Amniotic stem cell (primary cell): Measurements from ENCODE around the gene RADIL.
"Not testable (repeated sequence)": the region's sequence is repeated elsewhere in the genome, so short reads cannot be mapped to it uniquely, and the experiment has no call there.

Experiments
- DNase-seq: peaks from one replicate; lab custom pipeline; 2025; lab: John Stamatoyannopoulos, UW

Gene RADIL, protein sequence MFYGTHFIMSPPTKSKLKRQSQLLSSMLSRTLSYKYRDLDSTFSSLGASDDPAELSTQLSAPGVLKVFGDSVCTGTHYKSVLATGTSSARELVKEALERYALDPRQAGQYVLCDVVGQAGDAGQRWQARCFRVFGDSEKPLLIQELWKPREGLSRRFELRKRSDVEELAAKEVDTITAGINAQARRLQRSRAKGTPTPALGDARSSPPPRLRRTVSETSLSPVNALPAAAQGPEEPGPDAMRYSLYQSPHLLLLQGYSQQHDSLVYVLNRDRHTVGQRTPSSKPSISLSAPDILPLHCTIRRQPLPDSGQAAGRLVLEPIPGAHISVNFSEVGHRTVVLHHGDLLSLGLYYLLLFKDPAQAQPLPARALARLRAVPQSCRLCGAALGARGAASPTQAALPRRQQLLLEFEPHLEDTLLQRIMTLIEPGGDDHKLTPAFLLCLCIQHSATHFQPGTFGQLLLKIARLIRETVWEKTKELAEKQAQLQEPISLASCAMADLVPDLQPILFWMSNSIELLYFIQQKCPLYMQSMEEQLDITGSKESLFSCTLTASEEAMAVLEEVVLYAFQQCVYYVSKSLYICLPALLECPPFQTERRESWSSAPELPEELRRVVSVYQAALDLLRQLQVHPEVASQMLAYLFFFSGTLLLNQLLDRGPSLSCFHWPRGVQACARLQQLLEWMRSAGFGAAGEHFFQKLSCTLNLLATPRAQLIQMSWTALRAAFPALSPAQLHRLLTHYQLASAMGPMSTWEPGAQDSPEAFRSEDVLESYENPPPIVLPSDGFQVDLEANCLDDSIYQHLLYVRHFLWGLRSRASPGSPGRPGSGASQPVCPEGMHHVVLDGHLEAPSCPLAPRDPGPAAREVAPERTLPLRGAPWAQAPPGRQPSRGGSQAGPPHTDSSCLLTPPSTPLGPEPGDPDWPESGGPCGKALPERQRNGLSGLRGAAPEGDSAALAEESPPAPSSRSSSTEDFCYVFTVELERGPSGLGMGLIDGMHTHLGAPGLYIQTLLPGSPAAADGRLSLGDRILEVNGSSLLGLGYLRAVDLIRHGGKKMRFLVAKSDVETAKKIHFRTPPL

GRCh38 chr7:4883372-4884144 lies at the start of gene RADIL:
Gene RADIL (minus strand): TSS chr7:4883716. CDS start chr7:4878139, 5,577 bp downstream.
- peak; percentile 68 for DNase-seq

DNA sequence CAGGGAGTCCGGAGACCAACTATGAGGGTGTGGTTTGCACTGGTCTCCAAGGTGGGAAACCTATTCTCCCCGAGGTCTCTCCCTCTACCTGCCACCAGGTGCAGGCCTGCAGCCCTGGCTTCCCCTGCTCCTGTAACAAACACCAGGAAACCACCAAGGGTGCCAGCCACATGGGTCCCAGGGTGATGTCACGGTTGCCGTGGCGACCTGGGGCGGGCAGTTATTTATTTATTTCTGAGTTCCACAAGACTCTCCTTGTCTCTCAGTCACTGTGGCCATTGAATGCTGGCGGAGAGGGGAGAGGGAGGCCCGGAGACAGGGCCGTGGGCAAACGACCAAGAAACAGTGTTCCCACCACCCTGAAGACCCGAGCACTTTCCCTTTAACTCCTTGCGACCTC lies 48.4 kb upstream of the RADIL start:
- DNase-seq, result no peak

- DNase-seq, result no peak
Measured at GRCh38 chr7:4929005-4929404, 45.5 kb upstream of the RADIL start.

- DNase-seq, result no peak
Measured at GRCh38 chr7:4928445-4928844, 44.9 kb upstream of the RADIL start.

- DNase-seq, result no peak
Measured at GRCh38 chr7:4919969-4920766, 36.7 kb upstream of the RADIL start.

DNA sequence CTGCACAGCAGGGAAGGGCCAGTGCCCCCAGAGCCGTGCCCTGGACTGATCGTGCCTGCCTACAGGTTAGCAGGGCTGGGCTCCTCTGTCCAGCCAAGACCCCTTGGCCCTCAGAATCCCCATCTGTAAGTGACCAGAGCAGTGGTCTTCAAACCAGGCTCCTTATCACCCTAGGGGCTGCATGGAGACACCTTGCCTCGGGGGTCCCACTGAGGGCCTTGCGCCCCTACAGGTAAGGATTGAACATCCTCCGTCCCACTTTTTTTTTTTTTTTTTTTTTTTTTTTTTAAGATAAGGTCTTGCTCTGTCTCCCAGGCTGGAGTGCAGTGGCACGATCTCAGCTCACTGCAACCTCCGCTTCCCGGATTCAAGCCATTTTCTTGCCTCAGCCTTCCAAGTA lies 32.6 kb upstream of the RADIL start:
- no peak for DNase-seq

GRCh38 chr7:4911111-4911828 lies 27.8 kb upstream of the RADIL start:
- DNase-seq, result no peak

- DNase-seq, result no peak
Measured at GRCh38 chr7:4906682-4907081, 23.2 kb upstream of the RADIL start.

GRCh38 chr7:4905171-4905570 lies 21.7 kb upstream of the RADIL start:
- DNase-seq, result no peak

GRCh38 chr7:4904346-4904745 lies 20.8 kb upstream of the RADIL start:
- DNase-seq, result no peak

DNA sequence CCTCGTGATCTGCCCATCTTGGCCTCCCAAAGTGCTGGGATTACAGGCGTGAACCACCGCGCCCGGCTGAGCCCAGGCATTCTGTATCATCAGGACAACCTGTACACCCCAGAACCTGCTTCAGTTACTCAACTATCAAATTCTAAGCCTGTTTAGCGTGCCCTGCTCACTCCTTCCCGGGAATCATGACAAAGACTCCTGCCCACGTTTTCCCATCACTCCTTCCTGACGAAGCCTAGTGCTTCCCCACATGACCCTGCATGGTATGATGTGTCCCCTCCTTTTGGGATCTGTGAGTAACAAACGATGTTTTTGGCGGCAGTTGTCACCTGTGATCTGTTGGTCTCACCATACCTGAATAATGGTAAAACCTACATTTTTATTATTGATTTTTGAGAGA lies 12.2 kb upstream of the RADIL start:
- DNase-seq, result no peak

DNA sequence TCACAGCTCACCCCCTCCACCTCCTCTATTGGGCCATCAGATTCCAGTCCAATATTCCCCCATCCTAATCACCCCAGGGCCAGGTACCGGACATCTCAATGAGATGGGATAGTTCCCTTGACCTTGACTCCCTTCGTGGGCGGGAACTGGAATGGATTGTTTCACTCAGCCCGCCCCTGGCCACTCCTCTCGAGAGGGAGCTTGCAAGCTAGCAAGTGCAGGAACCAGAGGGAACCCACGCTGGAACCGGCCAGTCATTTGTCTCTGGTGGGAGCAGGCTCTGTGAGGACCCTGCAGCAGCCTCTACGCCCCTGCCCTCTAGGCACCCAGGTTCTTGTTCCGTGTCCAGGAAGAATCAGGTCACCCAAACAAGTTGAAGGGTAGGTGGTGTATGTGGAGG lies 11.0 kb upstream of the RADIL start:
- DNase-seq, result no peak

DNA sequence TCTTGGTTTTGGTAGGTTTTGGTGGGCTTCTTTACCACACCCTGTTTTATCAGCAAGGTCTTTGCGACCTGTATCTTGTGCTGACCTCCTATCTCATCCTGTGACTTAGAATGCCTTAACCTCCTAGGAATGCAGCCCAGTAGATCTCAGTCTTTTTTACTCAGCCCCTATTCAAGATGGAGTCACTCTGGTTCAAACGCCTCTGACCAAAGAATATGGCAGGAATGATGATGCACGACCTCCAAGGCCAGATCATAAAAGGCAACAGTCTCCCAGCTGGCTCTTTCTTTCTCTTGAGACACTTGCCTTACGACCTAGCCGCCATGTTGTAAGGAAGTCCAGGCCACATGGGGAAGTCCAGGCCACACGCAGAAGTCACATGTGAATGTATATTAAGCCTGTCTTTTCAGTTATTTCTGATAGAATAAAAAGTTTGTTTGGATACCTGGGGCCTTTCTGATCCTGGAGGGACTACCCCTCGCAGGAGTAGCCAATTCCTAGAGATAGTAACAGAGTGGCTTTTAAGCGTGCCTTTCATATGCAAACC lies 10.5 kb upstream of the RADIL start:
- DNase-seq, result no peak

GRCh38 chr7:4893188-4893587 lies 9.7 kb upstream of the RADIL start:
- DNase-seq, result not testable (repeated sequence)

DNA sequence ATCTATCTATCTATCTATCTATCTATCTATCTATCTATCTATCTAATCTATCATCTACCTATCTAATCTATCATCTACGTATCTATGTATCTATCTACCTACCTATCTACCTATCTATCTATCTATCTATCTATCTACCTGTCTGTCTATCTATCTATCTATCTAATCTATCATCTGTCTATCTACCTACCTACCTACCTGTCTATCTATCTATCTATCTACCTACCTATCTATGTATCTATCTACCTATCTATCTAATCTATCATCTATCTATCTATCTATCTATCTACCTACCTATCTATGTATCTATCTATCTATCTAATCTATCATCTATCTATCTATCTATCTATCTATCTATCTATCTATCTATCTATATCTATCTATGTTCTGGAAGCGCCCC lies 8.0 kb upstream of the RADIL start:
- DNase-seq, result not testable (repeated sequence)

DNA sequence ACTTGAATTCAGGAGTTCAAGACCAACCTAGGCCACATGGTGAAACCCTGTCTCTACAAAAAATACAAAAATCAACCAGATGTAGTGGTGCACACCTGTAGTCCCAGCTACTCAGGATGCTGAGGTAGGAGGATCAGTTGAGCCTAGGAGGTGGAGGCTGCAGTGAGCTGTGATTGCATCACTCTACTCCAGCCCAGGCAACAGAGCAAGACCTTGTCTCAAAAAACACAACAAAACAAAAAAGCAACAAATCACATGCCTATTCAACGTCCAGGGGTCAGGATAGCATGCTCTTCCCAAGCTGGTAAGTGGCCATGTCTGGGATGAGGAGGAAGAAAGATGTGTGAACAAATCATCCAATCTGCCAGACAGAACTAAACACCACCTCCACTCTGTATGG lies 6.2 kb upstream of the RADIL start:
- no peak for DNase-seq

GRCh38 chr7:4888161-4888560 lies 4.6 kb upstream of the RADIL start:
- no peak for DNase-seq

DNA sequence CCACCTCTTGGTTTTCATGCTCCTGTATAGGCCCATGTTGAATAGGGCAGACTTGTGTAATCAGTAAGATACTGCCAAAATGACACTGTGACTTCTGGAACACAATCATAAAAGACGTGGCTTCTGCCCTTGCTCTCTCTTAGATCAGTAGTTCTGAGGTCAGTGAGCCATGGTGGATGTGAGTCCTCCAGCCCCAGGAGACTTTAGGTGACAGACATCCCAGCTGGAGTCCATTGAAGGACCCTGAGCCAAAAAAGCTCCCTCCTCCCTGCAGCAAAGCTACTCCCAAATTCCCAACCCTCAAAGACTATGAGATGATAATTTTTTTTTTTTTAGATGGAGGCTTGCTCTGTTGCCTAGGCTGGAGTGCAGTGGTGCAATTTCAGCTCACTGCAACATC lies 3.2 kb upstream of the RADIL start:
- no peak for DNase-seq

DNA sequence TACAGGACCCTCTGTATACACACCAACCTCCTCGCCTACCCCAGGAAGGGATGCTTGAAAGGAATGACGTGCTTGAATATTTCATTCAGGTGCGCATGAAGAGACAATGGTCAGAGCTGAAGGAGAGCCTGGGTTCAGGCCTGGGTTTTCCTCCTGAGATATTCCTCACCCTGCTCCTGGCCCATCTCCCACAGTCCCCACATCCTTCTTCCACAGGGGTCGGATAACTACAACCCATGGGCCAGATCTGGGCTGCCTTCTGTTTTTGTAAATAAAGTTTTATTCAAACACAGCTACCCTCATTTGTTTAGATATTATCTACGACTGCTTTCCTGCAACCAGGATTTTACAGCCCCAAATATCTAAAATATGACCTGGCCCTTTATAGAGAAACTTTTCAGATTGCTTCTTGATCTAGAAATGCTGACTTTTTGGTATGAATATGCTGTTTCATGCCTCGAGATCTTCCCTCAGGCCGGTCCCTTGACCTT lies 1.8 kb upstream of the RADIL start:
- DNase-seq, result no peak

- no peak for DNase-seq
Measured at GRCh38 chr7:4884164-4884563, 648 bp upstream of the RADIL start.
